Measurements from ENCODE around the gene NADK2.

NADK2 gene

GRCh38 chr5:36160617-36161016, 81.1 kb downstream of the NADK2 start:
- no peak for DNase-seq

DNA sequence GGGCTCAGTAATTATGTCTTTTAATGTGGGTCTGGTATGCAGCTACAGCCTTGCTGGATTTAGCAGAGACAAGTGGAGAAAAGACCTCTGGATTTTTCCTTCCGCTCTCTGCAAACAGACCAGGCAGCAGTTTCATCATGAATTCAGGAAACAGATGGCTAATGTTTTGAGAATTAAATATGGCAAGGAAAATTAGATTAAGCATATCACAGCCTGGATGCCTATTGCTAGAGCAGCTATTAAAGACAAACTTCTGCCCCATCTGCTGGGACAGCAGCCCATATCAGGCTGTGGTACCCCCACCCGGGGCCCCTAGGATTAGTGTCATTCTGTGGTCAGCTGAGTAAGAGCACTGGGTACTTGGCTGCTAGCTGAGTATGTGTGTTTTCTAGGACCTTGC, 83.6 kb downstream of the NADK2 start:
- DNase-seq: no peak

DNA sequence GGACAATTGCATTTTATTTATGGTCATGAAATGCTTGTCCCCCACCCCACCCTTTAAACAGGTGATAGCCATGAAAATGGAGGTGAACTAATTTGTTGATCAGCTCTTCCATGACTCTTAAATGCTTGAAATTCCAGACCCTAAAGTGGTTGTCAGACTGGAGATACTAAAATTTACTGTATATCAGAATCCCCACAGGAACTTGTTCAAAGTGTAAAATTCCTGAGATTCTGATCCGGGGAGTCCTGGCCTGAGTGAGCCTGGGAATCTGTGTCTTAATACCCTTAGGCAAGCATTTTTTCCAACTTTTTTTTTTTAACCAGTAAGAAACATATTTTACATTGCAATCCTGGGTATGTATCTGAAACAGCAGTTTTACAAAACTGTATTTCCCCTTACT, 85.1 kb downstream of the NADK2 start:
- DNase-seq: no peak

- no peak for DNase-seq
Measured at GRCh38 chr5:36156121-36156601, 85.6 kb downstream of the NADK2 start.

DNA sequence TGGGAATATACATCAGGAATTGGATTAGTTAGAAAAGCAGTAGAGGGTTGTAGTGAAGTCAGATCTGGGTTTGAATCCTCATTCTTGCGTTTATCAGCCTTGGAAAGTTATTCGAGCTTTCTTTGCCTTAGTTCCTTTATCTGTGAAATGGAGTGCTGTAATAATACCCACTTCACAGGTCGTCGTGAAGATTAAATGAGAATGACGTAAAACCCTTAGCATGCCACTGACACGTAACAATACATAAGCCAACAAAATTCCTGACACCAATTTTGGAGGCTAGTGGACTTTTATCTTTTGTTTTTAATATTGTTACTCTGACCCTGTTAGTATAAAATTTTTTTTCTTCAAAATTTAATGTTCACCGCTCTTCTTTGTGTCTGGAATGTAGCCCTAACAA, 86.4 kb downstream of the NADK2 start:
- DNase-seq: no peak

DNA sequence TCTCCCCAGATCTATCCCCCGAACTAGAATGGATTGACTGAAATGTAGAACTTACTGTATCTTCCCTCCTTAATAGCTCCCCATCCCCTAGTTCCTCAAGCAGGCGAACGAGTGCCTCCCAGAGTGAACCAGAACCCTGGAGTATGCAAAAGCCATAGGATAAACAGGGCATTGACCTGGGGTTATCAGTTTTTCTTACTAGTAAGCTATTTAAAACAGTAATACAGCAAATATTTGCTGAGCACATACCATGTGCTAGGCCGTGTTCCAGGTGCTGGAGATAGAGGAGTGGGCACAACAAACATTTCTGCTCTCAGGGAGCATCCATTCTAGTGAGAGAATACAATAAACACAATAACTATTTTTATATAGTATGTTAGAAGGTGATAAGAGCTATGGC, 88.0 kb downstream of the NADK2 start:
- DNase-seq: no peak

DNA sequence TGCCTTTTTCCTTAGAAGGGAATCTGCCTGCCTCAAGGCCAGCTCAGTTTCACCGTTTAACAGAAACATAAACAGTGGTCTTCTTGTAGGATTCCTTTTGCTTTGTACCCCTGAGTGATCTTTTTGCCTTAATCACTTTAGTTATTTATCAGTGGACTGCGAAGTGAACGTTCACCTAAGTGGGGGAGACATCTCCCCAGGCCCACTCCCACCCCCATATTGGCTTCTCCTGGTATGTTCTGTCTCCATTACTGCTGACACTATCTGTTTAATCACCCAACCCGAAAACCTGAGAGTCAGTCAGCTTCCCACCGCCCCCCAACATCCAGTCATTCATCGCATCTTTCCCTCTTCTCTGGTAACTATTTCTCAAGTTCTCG, 88.4 kb downstream of the NADK2 start:
- no peak for DNase-seq

GRCh38 chr5:36152324-36153297, 89.1 kb downstream of the NADK2 start:
- peak; percentile 64 for DNase-seq

DNA sequence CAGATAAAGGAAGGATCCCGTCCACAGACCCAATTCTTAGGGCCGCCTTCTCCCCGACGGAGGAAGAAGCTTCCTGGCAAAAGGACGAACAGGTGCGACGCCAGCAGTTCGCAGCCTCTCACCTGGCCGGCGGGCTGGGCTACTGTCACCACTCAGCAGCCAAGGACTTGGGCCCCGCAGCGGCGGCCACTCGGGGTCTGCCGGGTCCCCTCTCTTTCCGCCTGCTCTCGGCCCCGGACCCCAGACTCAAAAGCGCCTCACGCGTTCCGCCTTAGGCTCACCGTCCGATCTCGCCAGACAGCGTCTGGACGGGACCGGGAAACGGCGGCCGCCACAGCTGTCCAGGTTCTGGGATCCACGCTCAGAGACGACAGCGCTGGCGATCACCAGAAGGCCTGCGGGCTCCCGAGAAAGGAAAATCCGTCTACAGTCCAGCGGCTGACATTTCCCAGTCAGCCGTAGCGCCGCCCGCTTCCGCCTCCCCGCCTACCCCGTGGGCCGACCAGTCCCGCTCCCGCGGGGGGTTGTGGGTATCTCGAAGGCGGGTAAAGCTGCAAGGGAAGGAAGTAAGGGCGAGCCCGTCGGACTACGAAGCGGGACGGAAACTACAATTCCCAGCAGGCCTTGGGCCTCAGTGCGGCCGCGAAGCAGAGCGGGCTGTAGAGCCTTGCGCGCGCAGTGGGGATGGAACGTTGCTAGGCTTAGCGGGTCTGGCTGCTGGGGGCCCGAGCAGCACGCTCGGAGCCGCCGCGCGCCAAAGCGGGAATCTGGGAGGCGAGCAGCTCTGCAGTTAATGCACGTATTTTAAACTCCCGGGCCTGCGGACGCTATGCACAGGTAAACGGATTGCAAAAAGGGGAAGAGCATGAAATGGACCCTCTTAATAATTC, 90.0 kb downstream of the NADK2 start, which contains the start of the genes LMBRD2 and SKP2:
TSS of gene LMBRD2 (minus strand) at position 454 of the 890 bp plus-strand sequence. CDS start 8,538 bp downstream, outside the sequence.
TSS of gene SKP2 (plus strand) at position 678 of the 890 bp plus-strand sequence. CDS start at position 830, 152 bp downstream.
- peak; percentile 97 for DNase-seq

DNA sequence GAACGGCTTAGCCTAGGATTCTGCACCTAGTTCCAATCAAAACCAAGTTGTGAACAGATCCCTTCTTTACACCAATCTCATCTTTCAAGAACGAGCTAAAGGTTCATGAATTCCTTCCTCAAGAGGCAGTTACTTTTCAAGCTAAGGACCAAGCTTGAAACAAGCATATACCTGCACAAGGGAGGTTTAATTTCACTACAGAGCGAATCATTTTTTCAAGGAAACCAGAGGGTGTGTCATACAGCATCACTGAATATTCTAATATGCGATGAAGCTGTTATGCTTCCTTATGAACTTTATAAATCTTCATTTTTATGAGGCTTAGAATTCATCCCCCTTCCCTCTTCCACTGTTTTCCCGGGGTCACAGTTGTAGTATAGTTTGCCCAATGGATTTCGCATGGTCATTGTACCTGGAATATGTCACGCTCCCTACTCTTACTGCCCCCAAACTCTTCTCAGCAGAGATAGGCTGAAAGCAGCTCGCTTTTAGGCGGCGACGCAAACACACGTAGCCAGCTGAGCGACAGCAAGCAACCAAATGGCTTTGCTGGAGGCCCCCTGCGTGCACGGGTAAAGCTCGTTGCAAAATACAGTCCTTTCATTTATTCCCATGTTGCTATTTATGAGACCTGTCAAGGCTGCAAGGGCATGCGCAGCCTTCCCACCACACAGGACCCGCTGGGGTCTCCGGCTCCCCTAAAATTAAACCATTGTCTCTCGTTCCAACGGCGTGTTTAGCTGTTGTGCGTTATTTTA, 90.9 kb downstream of the NADK2 start:
- peak; percentile 56 for DNase-seq

- DNase-seq: no peak
Measured at GRCh38 chr5:36147681-36148080, 94.0 kb downstream of the NADK2 start.

- no peak for DNase-seq
Measured at GRCh38 chr5:36146390-36146789, 95.3 kb downstream of the NADK2 start.

DNA sequence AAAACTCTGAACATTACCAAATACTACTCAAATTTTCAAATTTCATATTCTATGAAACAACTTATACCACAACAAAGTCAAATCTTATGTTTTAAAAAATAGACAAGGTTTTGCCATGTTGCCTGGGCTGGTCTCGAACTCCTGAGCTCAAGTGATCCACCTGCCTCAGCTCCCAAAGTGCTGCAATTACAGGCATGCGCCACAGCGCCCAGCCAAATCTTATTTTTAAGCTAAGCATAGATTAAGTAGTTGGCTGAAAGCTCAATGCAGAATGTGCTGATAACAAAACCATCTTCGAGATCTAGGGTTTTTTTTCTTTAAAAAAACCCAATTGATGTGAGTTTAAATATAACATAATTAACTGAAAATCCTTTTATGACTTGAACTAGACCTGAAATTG, 96.4 kb downstream of the NADK2 start:
- no peak for DNase-seq

Measured in NCI-H510A treated with DMSO at 0.1 percent for 48 hours (cell line).